ENCODE results near the gene SYK.

DNA sequence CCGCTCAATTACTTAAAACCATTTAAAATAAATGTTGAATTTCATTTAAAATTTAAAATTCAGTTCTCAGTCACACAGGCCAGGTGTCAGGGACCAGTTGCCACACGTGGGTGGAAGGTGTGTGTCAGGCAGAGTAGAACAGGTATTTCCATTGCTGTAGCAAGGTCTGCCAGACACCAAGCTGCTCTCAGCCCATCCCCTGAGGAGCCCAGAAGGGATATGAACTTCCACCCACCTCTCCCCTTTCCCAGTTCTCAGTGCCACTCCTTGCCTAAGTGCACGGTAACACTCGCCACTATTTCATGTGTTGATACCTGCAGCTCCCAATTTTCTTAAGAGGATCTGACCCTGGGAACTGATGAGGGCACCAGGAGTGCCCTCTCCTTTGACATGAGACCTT is 12.7 kb downstream of the SYK start:
- TF ChIP-seq SIN3A (IDR thresholded peaks at IDR 0.05; ENCODE audit: borderline replicate concordance, insufficient read depth, low read length): no peak
- no peak for TF ChIP-seq POLR2AphosphoS5 (IDR thresholded peaks at IDR 0.05; ENCODE audit: low read depth, low read length)
- TF ChIP-seq TAF1 (IDR thresholded peaks at IDR 0.05; ENCODE audit: borderline replicate concordance, insufficient read depth, low read length): no peak
- TF ChIP-seq, protein P1, sequence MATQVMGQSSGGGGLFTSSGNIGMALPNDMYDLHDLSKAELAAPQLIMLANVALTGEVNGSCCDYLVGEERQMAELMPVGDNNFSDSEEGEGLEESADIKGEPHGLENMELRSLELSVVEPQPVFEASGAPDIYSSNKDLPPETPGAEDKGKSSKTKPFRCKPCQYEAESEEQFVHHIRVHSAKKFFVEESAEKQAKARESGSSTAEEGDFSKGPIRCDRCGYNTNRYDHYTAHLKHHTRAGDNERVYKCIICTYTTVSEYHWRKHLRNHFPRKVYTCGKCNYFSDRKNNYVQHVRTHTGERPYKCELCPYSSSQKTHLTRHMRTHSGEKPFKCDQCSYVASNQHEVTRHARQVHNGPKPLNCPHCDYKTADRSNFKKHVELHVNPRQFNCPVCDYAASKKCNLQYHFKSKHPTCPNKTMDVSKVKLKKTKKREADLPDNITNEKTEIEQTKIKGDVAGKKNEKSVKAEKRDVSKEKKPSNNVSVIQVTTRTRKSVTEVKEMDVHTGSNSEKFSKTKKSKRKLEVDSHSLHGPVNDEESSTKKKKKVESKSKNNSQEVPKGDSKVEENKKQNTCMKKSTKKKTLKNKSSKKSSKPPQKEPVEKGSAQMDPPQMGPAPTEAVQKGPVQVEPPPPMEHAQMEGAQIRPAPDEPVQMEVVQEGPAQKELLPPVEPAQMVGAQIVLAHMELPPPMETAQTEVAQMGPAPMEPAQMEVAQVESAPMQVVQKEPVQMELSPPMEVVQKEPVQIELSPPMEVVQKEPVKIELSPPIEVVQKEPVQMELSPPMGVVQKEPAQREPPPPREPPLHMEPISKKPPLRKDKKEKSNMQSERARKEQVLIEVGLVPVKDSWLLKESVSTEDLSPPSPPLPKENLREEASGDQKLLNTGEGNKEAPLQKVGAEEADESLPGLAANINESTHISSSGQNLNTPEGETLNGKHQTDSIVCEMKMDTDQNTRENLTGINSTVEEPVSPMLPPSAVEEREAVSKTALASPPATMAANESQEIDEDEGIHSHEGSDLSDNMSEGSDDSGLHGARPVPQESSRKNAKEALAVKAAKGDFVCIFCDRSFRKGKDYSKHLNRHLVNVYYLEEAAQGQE (IDR thresholded peaks at IDR 0.05; ENCODE audit: insufficient read depth in 1 of 2, low read depth in 2 of 2, low read length in 2 of 2): no peak

Data from PFSK-1 (cell line).